Prostate gland (tissue), 2 donors: ENCODE results near the gene ZGPAT.

Source experiments
- POLR2A ChIP-seq: fragments of 450-650 bp; IDR thresholded peaks from one replicate; pipeline ENCODE4 v1.6.1; 2016; ENCODE audit warnings: antibody characterized with exemption, mild to moderate bottlenecking
- POLR2AphosphoS5 ChIP-seq: sonication (generic); formaldehyde crosslinking; IDR thresholded peaks from one replicate; pipeline ENCODE4 v1.6.1; 2017; ENCODE audit warnings: antibody characterized with exemption
- TF ChIP-seq, protein P1 (sequence below), 4 experiments: fragments of 200-600 bp in 2 of 4; fragments of 450-650 bp in 2 of 4; sonication (generic) in 2 of 4; IDR thresholded peaks; 1 replicate in 3 of 4; 2 replicates in 1 of 4; pipeline ENCODE4 v1.5.1; 2016 to 2019; ENCODE audit warnings: antibody characterized with exemption in 4 of 4, mild to moderate bottlenecking in 2 of 4, moderate library complexity in 2 of 4

DNA sequence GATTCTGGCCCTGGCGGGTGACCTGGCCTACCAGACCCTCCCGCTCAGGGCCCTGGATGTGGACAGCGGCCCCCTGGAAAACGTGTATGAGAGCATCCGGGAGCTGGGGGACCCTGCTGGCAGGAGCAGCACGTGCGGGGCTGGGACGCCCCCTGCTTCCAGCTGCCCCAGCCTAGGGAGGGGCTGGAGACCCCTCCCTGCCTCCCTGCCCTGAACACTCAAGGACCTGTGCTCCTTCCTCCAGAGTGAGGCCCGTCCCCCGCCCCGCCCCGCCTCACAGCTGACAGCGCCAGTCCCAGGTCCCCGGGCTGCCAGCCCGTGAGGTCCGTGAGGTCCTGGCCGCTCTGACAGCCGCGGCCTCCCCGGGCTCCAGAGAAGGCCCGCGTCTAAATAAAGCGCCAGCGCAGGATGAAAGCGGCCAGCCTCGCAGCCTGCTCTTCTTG, 30.9 kb downstream of the ZGPAT start:
- TF ChIP-seq, protein P1, sequence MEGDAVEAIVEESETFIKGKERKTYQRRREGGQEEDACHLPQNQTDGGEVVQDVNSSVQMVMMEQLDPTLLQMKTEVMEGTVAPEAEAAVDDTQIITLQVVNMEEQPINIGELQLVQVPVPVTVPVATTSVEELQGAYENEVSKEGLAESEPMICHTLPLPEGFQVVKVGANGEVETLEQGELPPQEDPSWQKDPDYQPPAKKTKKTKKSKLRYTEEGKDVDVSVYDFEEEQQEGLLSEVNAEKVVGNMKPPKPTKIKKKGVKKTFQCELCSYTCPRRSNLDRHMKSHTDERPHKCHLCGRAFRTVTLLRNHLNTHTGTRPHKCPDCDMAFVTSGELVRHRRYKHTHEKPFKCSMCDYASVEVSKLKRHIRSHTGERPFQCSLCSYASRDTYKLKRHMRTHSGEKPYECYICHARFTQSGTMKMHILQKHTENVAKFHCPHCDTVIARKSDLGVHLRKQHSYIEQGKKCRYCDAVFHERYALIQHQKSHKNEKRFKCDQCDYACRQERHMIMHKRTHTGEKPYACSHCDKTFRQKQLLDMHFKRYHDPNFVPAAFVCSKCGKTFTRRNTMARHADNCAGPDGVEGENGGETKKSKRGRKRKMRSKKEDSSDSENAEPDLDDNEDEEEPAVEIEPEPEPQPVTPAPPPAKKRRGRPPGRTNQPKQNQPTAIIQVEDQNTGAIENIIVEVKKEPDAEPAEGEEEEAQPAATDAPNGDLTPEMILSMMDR (IDR thresholded peaks at IDR 0.05): no peak
- TF ChIP-seq POLR2AphosphoS5: no peak
- no peak for TF ChIP-seq POLR2A
